H1 (cell line): ENCODE measurements around the gene MRPS18C. TPM values are rescaled to one million over a fixed set of nuclear protein-coding genes. Genes with fewer than 3 reads are reported as not detected.
"Not testable (repeated sequence)": the region's sequence is repeated elsewhere in the genome, so short reads cannot be mapped to it uniquely, and the experiment has no call there.

Experiments used
- CTCF ChIA-PET: fragments of 300-600 bp; sonication (Branson Sonifier 250); formaldehyde crosslinking; loops from one replicate; lab custom pipeline; 2021; ENCODE audit not compliant: partially characterized antibody; lab: Charles Lee
- POLR2A ChIA-PET: fragments of 300-600 bp; sonication (Branson Sonifier 250); formaldehyde crosslinking; loops from one replicate; lab custom pipeline; 2021; ENCODE audit warnings: inconsistent platforms; ENCODE audit not compliant: partially characterized antibody; lab: Charles Lee
- DNase-seq, 2 experiments: peaks; one replicate each; pipeline versions ENCODE4 v3.0.0 to v3.0.0-alpha.2; 2010 to 2022; ENCODE audit warnings: low spot score in 2 of 2, low read depth in 1 of 2, mixed read lengths in 1 of 2
- FAIRE-seq: peaks from 2 replicates; lab custom pipeline; 2011; peaks lifted over from hg19 to GRCh38; lab: Jason Lieb, UNC
- H2AFZ ChIP-seq: 2 replicates; pipeline ENCODE4 v1.8.1; 2012; ENCODE audit warnings: low read length, inconsistent platforms
- H2AK5ac ChIP-seq: 2 replicates; pipeline ENCODE4 v1.6.1; 2013; ENCODE audit warnings: low read depth, low read length
- H2BK120ac ChIP-seq: replicated peaks from 2 replicates; pipeline ENCODE3; 2013; ENCODE audit warnings: low read depth, low read length, inconsistent platforms
- H2BK12ac ChIP-seq: 2 replicates; pipeline ENCODE4 v1.6.1; 2013; ENCODE audit warnings: low read depth, low read length
- H2BK15ac ChIP-seq: 2 replicates; pipeline ENCODE4 v1.6.1; 2013; ENCODE audit warnings: low read length
- H2BK20ac ChIP-seq: 2 replicates; pipeline ENCODE4 v1.6.1; 2013; ENCODE audit warnings: low read length
- H2BK5ac ChIP-seq: 2 replicates; pipeline ENCODE4 v1.6.1; 2013; ENCODE audit warnings: low read depth, low read length
- H3K14ac ChIP-seq: 2 replicates; pipeline ENCODE4 v1.6.1; 2013; ENCODE audit warnings: inconsistent platforms; ENCODE audit not compliant: insufficient read length
- H3K18ac ChIP-seq: 2 replicates; pipeline ENCODE4 v1.6.1; 2013; ENCODE audit warnings: low read length; ENCODE audit errors: extremely low read depth
- H3K23ac ChIP-seq: 2 replicates; pipeline ENCODE4 v1.6.1; 2013; ENCODE audit warnings: inconsistent platforms; ENCODE audit not compliant: insufficient read length
- H3K23me2 ChIP-seq: 2 replicates; pipeline ENCODE4 v1.6.1; 2013; ENCODE audit warnings: low read depth, low read length
- H3K27ac ChIP-seq: 2 replicates; pipeline ENCODE4 v1.6.1; 2011; ENCODE audit warnings: low read depth, low read length, inconsistent platforms
- H3K27me3 ChIP-seq, 4 experiments: replicated peaks in 1 of 4; 1 replicate in 1 of 4; 2 replicates in 3 of 4; pipeline versions ENCODE4 v1.6.1 to v1.8.1; 2011 to 2013; ENCODE audit warnings: low read length in 3 of 4, mild to moderate bottlenecking in 3 of 4, inconsistent platforms in 2 of 4, mixed read lengths in 2 of 4, moderate library complexity in 1 of 4; ENCODE audit not compliant: control insufficient read depth in 3 of 4, insufficient read depth in 3 of 4; ENCODE audit errors: extremely low read depth in 1 of 4
- H3K36me3 ChIP-seq, 4 experiments: 2 replicates each; pipeline versions ENCODE4 v1.6.1 to v1.8.1; 2011 to 2013; ENCODE audit warnings: mild to moderate bottlenecking in 4 of 4, low read length in 3 of 4, moderate library complexity in 2 of 4, control low read depth in 1 of 4, inconsistent platforms in 1 of 4; ENCODE audit not compliant: insufficient read depth in 4 of 4, control insufficient read depth in 2 of 4
- H3K4ac ChIP-seq: replicated peaks from 2 replicates; pipeline ENCODE3; 2013; ENCODE audit warnings: low read length, low read depth, mixed read lengths, inconsistent platforms; ENCODE audit not compliant: insufficient read length
- H3K4me1 ChIP-seq, 4 experiments: replicated peaks in 1 of 4; 1 replicate in 1 of 4; 2 replicates in 3 of 4; pipeline versions ENCODE4 v1.6.1 to v1.8.1; 2011 to 2013; ENCODE audit warnings: low read length in 3 of 4, inconsistent platforms in 2 of 4, mixed read lengths in 1 of 4; ENCODE audit not compliant: insufficient read depth in 4 of 4, control insufficient read depth in 3 of 4
- H3K4me2 ChIP-seq, 2 experiments: 2 replicates each; pipeline versions ENCODE4 v1.6.1 to v1.8.1; 2011 to 2013; ENCODE audit warnings: low read depth in 2 of 2, low read length in 2 of 2, control low read depth in 1 of 2, inconsistent platforms in 1 of 2, mild to moderate bottlenecking in 1 of 2; ENCODE audit not compliant: insufficient read depth in 1 of 2
- H3K4me3 ChIP-seq, 4 experiments: fragments of 200-600, 300-600 bp in 1 of 4; sonication (generic), shearing (Covaris generic), sonication (Bioruptor Twin) in 1 of 4; 2 replicates each; pipeline versions ENCODE4 v1.5.1 to v1.8.1; 2011 to 2016; ENCODE audit warnings: low read length in 4 of 4, low read depth in 3 of 4, control low read depth in 2 of 4, inconsistent platforms in 2 of 4, mild to moderate bottlenecking in 2 of 4, mixed read lengths in 1 of 4, moderate library complexity in 1 of 4; ENCODE audit not compliant: insufficient read depth in 2 of 4; ENCODE audit errors: extremely low read depth in 1 of 4
- H3K56ac ChIP-seq: replicated peaks from 2 replicates; pipeline ENCODE3; 2013; ENCODE audit warnings: low read depth, mild to moderate bottlenecking, mixed read lengths, low read length, inconsistent platforms; ENCODE audit not compliant: insufficient read length
- H3K79me1 ChIP-seq: 2 replicates; pipeline ENCODE4 v1.6.1; 2013; ENCODE audit warnings: low read depth, low read length, control low read depth
- H3K79me2 ChIP-seq, 2 experiments: 2 replicates each; pipeline versions ENCODE4 v1.6.1 to v1.8.1; 2012 to 2013; ENCODE audit warnings: low read length in 2 of 2, mild to moderate bottlenecking in 2 of 2, inconsistent platforms in 1 of 2; ENCODE audit not compliant: insufficient read depth in 2 of 2, control insufficient read depth in 1 of 2
- H3K9ac ChIP-seq, 4 experiments: replicated peaks in 1 of 4; 1 replicate in 1 of 4; 2 replicates in 3 of 4; pipeline versions ENCODE4 v1.6.1 to v1.8.1; 2011 to 2013; ENCODE audit warnings: low read depth in 3 of 4, low read length in 3 of 4, control low read depth in 2 of 4, mild to moderate bottlenecking in 2 of 4, moderate library complexity in 2 of 4, inconsistent platforms in 1 of 4; ENCODE audit errors: extremely low read depth in 1 of 4
- H3K9me3 ChIP-seq, 2 experiments: 2 replicates each; pipeline versions ENCODE4 v1.6.1 to v1.8.1; 2012 to 2013; ENCODE audit warnings: mild to moderate bottlenecking in 2 of 2, moderate library complexity in 2 of 2, control low read depth in 1 of 2, inconsistent platforms in 1 of 2, low read depth in 1 of 2, low read length in 1 of 2, mixed read lengths in 1 of 2; ENCODE audit not compliant: insufficient read depth in 2 of 2
- H4K20me1 ChIP-seq, 2 experiments: replicated peaks in 1 of 2; 2 replicates each; pipeline versions ENCODE3 to v1.8.1; 2011 to 2013; ENCODE audit warnings: inconsistent platforms in 2 of 2, low read length in 2 of 2, mild to moderate bottlenecking in 1 of 2; ENCODE audit not compliant: insufficient read depth in 2 of 2, control insufficient read depth in 1 of 2
- H4K5ac ChIP-seq: 2 replicates; pipeline ENCODE4 v1.6.1; 2013; ENCODE audit warnings: low read length, low read depth, mixed read lengths, inconsistent platforms; ENCODE audit not compliant: insufficient read length
- H4K8ac ChIP-seq: 2 replicates; pipeline ENCODE4 v1.8.0; 2013; ENCODE audit warnings: mild to moderate bottlenecking, moderate library complexity, low read length, inconsistent platforms; ENCODE audit not compliant: insufficient read depth; ENCODE audit errors: extremely low read depth
- H4K91ac ChIP-seq: replicated peaks from 2 replicates; pipeline ENCODE3; 2013; ENCODE audit warnings: low read length, mixed read lengths, inconsistent platforms; ENCODE audit not compliant: insufficient read length
- WGBS, 2 experiments: shearing (Covaris generic) in 1 of 2; methylation state at CpG; one replicate each; pipeline versions ENCODE4 v1.1.6 to v1.1.7; 2013 to 2015; ENCODE audit warnings: low lambda C conversion rate in 2 of 2, mixed read lengths in 2 of 2, inconsistent platforms in 1 of 2, low coverage in 1 of 2, missing lambda C conversion rate in 1 of 2; ENCODE audit not compliant: insufficient replicate concordance in 2 of 2, insufficient coverage in 1 of 2, insufficient read length in 1 of 2; ENCODE audit errors: extremely low coverage in 1 of 2, missing lambda C conversion rate in 1 of 2; 5-methylcytosine and 5-hydroxymethylcytosine counted together
- polyA plus RNA-seq, 7 experiments: library from polyadenylated mRNA; depleted of rRNA in 3 of 7; stranded (reverse) in 5 of 7; unstranded in 2 of 7; fragments of >200 nt in 5 of 7; fragments of 200-250 nt in 2 of 7; gene quantifications; 1 replicate in 5 of 7; 2 replicates in 1 of 7; 4 replicates in 1 of 7; pipeline versions ENCODE4 v1.2.1 to v1.2.3, GENCODE V29; 2011 to 2013; ENCODE audit warnings: missing spikeins in 2 of 7, mixed read lengths in 2 of 7
- total RNA-seq: library from RNA; stranded (reverse); fragmentation: NEBNext Ultra II Directional; extraction: Animal tissue kit (Norgen Biotek cat#: 25700); gene quantifications from 2 replicates; pipeline ENCODE4 v1.2.1, GENCODE V29; 2021

Gene MRPS18C
- total and polyA plus RNA-seq, 2 of the 8 experiments (the other 6 are each of a cell fraction or from before 2014, with no cell fraction given): 22.6 to 50.3 TPM

GRCh38 chr4:83501671-83502070 is 45.8 kb downstream of the MRPS18C start:
- H3K4ac ChIP-seq, DNase-seq, H3K36me3 ChIP-seq, H3K9ac ChIP-seq, H3K4me2 ChIP-seq, H2AK5ac ChIP-seq, H4K8ac ChIP-seq, H2BK12ac ChIP-seq, H4K20me1 ChIP-seq, H2BK5ac ChIP-seq, H2BK15ac ChIP-seq, H3K23me2 ChIP-seq, H3K4me3 ChIP-seq, H3K27ac ChIP-seq, H3K56ac ChIP-seq, POLR2A ChIA-PET, H4K5ac ChIP-seq, CTCF ChIA-PET, H3K18ac ChIP-seq, H3K4me1 ChIP-seq, H2BK120ac ChIP-seq, H3K79me1 ChIP-seq, FAIRE-seq, H2BK20ac ChIP-seq, H4K91ac ChIP-seq, H3K14ac ChIP-seq, H3K79me2 ChIP-seq, H3K27me3 ChIP-seq, H3K9me3 ChIP-seq, H2AFZ ChIP-seq, H3K23ac ChIP-seq: not testable (repeated sequence)
- WGBS, 2 experiments: 78% methylated on average over 3 of the region's 3 CpGs; no CpG with 5 or more reads in 1 of the 2 experiments
